NCI-H2107 (cell line): Measurements from ENCODE around the gene CCL4L2.
"Not testable (repeated sequence)": the region's sequence is repeated elsewhere in the genome, so short reads cannot be mapped to it uniquely, and the experiment has no call there.

ENCODE experiments used
- DNase-seq: peaks from one replicate; lab custom pipeline; 2025; lab: John Stamatoyannopoulos, UW

CCL4L2 gene

DNA sequence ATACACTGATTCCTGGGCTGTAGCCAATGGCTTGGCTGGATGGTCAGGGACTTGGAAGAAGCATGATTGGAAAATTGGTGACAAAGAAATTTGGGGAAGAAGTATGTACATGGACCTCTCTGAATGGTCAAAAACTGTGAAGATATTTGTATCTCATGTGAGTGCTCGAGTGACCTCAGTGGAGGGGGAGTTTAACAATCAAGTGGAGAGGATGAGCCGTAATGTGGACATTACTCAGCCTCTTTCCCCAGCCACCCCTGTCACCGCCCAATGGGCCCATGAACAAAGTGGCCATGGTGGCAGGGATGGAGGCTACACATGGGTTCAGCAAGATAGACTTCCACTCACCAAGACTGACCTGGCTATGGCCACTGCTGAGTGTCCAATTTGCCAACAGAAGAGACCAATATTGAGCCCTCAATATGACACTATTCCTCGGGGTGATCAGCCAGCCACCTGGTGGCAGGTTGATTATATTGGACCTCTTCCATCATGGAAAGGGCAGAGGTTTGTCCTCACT lies 10.8 kb downstream of the CCL4L2 start:
- DNase-seq: not testable (repeated sequence)

DNA sequence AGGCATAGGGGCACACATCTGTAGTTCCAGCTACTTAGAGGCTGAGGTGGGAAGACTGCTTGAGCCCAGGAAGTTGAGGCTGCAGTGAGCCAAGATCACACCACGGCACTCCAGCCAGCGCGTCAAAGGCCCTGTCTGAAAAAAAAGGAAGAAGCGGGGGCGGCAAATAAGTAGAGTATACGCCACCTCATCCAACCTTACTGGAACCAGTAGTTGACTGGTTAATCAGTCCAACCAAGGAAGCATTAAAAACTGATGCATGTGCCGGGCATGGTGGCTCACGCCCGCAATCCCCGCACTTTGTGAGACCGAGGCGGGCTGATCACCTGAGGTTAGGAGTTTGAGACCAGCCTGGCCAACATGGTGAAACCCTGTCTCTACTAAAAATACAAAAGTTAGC lies 12.1 kb downstream of the CCL4L2 start:
- not testable (repeated sequence) for DNase-seq

DNA sequence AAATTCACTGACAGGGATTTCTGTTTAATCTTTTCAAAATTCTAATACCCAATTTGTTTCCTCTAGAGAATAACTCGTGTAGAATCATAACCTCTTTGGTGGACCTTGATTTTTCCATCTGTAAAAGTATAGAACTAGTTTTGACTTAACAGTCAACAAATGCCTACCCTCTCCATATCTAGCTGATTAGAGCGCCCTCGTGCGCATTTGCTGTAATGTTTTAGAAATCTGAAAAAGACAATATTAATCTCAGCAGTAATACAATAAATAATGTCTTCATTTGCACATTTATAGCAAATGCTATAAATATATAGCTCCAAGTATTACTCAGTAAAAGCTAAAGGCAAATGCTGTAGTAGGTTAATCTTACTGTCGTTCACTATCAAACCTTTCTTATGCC lies 18.8 kb downstream of the CCL4L2 start:
- not testable (repeated sequence) for DNase-seq

DNA sequence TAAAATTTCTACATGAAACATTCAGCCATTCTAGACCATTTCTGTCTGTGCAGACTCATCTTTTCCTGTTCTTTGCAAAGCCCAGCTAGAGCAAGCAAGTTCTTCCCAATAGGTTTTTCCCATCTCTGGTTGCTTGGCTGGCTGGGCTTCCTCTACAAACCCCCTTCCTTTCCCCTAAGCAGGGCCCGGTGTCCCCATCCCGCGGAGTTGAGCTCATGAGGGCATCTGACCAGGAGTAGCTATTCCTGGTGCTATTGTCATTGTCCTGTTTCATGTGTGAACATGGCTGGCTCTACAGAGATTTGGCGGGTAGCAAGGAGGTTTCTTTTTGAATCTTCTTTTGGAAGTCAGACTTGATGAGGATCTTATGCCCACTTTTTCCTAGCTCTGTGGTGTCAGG lies 31.2 kb downstream of the CCL4L2 start:
- not testable (repeated sequence) for DNase-seq
